Cardiac fibroblast (primary cell): ENCODE data around the gene FOXS1.

Source experiments
- DNase-seq, 2 donors: peaks; one replicate each; pipeline versions ENCODE4 v3.0.0 to v3.0.0-alpha.2; 2010; ENCODE audit warnings: low read depth in 2 of 2
- H3K4me3 ChIP-seq, 2 donors: replicated peaks in 1 of 2; 1 replicate in 1 of 2; 2 replicates in 1 of 2; pipeline ENCODE4 v1.5.1; 2011; ENCODE audit warnings: low read depth in 2 of 2, low read length in 2 of 2, mild to moderate bottlenecking in 2 of 2, moderate library complexity in 1 of 2
- TF ChIP-seq, protein P1 (sequence below): IDR thresholded peaks from one replicate; pipeline ENCODE4 v1.5.1; 2011; ENCODE audit warnings: low read depth, mild to moderate bottlenecking, low read length, inconsistent platforms

FOXS1 gene

GRCh38 chr20:31821427-31821826 lies 24.0 kb downstream of the FOXS1 start:
- no peak overlapping the region for H3K4me3 ChIP-seq
- no peak for DNase-seq
- TF ChIP-seq, protein P1, sequence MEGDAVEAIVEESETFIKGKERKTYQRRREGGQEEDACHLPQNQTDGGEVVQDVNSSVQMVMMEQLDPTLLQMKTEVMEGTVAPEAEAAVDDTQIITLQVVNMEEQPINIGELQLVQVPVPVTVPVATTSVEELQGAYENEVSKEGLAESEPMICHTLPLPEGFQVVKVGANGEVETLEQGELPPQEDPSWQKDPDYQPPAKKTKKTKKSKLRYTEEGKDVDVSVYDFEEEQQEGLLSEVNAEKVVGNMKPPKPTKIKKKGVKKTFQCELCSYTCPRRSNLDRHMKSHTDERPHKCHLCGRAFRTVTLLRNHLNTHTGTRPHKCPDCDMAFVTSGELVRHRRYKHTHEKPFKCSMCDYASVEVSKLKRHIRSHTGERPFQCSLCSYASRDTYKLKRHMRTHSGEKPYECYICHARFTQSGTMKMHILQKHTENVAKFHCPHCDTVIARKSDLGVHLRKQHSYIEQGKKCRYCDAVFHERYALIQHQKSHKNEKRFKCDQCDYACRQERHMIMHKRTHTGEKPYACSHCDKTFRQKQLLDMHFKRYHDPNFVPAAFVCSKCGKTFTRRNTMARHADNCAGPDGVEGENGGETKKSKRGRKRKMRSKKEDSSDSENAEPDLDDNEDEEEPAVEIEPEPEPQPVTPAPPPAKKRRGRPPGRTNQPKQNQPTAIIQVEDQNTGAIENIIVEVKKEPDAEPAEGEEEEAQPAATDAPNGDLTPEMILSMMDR = no peak

- H3K4me3 ChIP-seq = no peak overlapping the region
- DNase-seq = no peak
- TF ChIP-seq, protein P1 = no peak
Observed at GRCh38 chr20:31820228-31820627, 25.2 kb downstream of the FOXS1 start.

GRCh38 chr20:31819083-31819784 lies 26.2 kb downstream of the FOXS1 start, which contains the start of gene MYLK2:
TSS of gene MYLK2 (plus strand) at chr20:31819356. CDS start at chr20:31819581, 225 bp downstream.
- TF ChIP-seq, protein P1 = no peak
- H3K4me3 ChIP-seq = no peak within 1 kb of the TSS
- no peak for DNase-seq

GRCh38 chr20:31818376-31818908 lies 27.0 kb downstream of the FOXS1 start:
- no peak overlapping the region for H3K4me3 ChIP-seq
- TF ChIP-seq, protein P1 = no peak
- no peak for DNase-seq

- TF ChIP-seq, protein P1 = no peak
- DNase-seq = no peak
- H3K4me3 ChIP-seq = no peak overlapping the region
Observed at GRCh38 chr20:31817461-31817860, 27.9 kb downstream of the FOXS1 start.

DNA sequence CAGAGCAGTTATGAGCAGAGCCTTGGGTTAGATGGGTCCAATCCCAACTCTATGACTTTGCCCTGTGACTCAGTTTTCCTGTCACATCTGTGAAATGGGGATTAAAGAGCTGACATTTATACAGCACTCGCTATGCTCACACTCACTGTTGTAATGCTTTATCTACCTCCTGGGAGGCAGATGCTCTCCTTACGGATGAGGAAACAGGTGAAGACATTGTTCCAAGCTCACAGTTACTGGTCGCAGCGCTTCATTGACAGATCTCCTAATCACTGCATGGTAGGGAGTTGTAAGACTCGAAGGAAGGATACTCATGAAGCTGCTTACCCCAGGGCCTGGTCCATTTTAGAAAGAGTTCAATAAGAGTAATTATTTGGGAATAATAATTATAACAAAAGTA lies 29.2 kb downstream of the FOXS1 start:
- H3K4me3 ChIP-seq = no peak overlapping the region
- TF ChIP-seq, protein P1 = no peak

More for the DNA sequence above, 29.2 kb downstream of the FOXS1 start:
- DNase-seq = no peak
